ENCODE data around the gene GGT6.

DNA sequence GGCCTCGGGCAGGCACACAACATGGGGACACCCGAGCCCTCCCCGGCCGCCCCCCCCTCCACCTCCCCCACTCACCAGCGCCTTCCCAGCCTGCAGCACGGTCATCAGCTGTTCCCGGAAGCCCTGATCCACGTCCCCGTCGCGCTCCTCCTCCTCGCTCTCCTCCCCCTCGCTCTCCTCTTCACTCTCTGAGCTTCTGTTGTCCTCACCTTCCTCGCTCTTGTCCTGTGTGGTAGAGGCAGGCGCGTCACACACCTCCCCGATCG, 15.5 kb downstream of the GGT6 start:
- TF ChIP-seq, protein P1, sequence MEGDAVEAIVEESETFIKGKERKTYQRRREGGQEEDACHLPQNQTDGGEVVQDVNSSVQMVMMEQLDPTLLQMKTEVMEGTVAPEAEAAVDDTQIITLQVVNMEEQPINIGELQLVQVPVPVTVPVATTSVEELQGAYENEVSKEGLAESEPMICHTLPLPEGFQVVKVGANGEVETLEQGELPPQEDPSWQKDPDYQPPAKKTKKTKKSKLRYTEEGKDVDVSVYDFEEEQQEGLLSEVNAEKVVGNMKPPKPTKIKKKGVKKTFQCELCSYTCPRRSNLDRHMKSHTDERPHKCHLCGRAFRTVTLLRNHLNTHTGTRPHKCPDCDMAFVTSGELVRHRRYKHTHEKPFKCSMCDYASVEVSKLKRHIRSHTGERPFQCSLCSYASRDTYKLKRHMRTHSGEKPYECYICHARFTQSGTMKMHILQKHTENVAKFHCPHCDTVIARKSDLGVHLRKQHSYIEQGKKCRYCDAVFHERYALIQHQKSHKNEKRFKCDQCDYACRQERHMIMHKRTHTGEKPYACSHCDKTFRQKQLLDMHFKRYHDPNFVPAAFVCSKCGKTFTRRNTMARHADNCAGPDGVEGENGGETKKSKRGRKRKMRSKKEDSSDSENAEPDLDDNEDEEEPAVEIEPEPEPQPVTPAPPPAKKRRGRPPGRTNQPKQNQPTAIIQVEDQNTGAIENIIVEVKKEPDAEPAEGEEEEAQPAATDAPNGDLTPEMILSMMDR (IDR thresholded peaks at IDR 0.05): no peak
- no peak for TF ChIP-seq POLR2AphosphoS5 (IDR thresholded peaks at IDR 0.05; ENCODE audit: insufficient read depth in 1 of 2, low read depth in 1 of 2)
